Astrocyte of the cerebellum (primary cell): ENCODE data around the gene NRTN.

Experiments
- DNase-seq: peaks from one replicate; pipeline ENCODE4 v3.0.0-alpha.2; 2011; ENCODE audit warnings: low read depth
- H3K4me3 ChIP-seq: 2 replicates; pipeline ENCODE4 v1.5.1; 2011; ENCODE audit warnings: mild to moderate bottlenecking, low read depth, low read length, moderate library complexity
- in situ Hi-C: cut with HindIII; loops from 2 replicates; pipeline ENCODE4 v1.10.0; 2017; ENCODE audit warnings: low sequenced_read_pairs
- TF ChIP-seq, protein P1 (sequence below): IDR thresholded peaks from 2 replicates; pipeline ENCODE4 v1.5.1; 2012; ENCODE audit warnings: low read length, low read depth, moderate library complexity, mild to moderate bottlenecking; ENCODE audit errors: missing control alignments

Gene NRTN

GRCh38 chr19:5799247-5800241 lies 5.3 kb upstream of the NRTN start:
- TF ChIP-seq, protein P1, sequence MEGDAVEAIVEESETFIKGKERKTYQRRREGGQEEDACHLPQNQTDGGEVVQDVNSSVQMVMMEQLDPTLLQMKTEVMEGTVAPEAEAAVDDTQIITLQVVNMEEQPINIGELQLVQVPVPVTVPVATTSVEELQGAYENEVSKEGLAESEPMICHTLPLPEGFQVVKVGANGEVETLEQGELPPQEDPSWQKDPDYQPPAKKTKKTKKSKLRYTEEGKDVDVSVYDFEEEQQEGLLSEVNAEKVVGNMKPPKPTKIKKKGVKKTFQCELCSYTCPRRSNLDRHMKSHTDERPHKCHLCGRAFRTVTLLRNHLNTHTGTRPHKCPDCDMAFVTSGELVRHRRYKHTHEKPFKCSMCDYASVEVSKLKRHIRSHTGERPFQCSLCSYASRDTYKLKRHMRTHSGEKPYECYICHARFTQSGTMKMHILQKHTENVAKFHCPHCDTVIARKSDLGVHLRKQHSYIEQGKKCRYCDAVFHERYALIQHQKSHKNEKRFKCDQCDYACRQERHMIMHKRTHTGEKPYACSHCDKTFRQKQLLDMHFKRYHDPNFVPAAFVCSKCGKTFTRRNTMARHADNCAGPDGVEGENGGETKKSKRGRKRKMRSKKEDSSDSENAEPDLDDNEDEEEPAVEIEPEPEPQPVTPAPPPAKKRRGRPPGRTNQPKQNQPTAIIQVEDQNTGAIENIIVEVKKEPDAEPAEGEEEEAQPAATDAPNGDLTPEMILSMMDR = no peak
- DNase-seq = no peak
- no peak overlapping the region for H3K4me3 ChIP-seq
- in situ Hi-C loops = no loop called here

DNA sequence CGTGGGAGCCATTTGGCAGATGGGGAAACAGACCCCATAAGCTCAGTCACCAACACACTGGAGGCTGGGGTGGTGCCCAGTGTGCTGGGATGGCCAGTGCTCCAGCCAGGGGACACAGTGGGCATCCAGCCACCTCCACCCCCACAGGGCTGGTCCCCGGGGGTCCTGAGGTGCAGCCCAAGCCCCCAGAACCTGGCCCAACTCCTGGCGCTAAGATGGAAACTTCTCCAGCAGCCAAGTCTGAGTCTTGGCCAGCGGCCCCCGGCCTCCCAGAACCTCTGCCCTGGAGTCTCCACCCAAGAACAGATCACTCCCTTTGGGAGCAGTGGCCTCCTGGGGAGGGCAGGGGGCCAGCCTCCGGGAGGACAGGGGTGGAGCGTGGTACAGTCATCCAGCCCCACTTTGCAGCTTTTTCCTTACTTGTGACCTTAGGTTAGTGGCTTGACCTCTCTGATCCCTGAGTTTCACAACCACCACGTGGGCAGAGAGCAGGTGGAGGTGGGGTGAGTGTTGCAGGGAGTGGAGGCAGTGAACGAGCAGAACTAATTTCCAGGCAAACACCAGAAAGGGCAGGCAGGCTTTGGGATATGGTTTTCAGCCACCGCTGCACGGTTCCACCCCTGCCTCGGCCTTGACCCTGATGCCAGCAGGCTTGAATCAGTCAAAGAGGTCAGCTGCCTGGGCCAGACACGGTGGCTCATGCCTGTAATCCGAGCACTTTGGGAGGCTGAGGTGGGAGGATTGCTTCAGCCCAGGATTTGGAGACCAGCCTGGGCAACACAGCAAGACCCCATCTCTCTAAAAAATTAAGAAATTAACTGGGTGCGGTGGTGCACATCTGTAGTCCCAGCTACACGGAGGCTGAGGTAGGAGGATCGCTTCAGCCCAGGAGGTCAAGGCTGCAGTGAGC lies 4.3 kb upstream of the NRTN start:
- DNase-seq = no peak
- no peak overlapping the region for H3K4me3 ChIP-seq
- in situ Hi-C loops = no loop called here
- TF ChIP-seq, protein P1 = no peak

- DNase-seq = no peak
- in situ Hi-C loops = no loop called here
- no peak overlapping the region for H3K4me3 ChIP-seq
- TF ChIP-seq, protein P1 = no peak
Measured at GRCh38 chr19:5801796-5802619, 2.9 kb upstream of the NRTN start.

DNA sequence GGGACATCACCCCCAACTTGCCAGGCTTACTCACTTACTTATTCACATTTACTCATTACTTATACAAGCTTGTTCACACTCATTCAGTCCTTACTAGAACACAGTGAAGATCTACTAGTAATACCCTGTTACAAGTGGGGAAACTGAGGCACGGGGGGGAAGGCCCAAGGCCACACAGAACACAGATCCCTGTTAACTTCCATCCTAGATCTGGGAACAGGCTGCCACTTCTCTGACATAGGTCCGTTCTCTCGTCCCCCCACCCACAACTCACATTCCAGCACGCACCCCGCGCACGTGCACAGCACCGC lies 1.5 kb upstream of the NRTN start:
- no peak for DNase-seq
- H3K4me3 ChIP-seq = peak overlapping the region; percentile 12
- TF ChIP-seq, protein P1 = no peak
- in situ Hi-C loops = no loop called here

- H3K4me3 ChIP-seq = peak overlapping the region; percentile 12
- TF ChIP-seq, protein P1 = peak; percentile 97
- peak; percentile 44 for DNase-seq
- in situ Hi-C loops = no loop called here
Measured at GRCh38 chr19:5803752-5804515, 933 bp upstream of the NRTN start.
